ENCODE data around the gene FUT9. TPM values are rescaled to one million over a fixed set of nuclear protein-coding genes. Genes with fewer than 3 reads are reported as not detected.

The FUT9 gene
- total RNA-seq, 1 experiment from 2014 or later, result 3.5 TPM

DNA sequence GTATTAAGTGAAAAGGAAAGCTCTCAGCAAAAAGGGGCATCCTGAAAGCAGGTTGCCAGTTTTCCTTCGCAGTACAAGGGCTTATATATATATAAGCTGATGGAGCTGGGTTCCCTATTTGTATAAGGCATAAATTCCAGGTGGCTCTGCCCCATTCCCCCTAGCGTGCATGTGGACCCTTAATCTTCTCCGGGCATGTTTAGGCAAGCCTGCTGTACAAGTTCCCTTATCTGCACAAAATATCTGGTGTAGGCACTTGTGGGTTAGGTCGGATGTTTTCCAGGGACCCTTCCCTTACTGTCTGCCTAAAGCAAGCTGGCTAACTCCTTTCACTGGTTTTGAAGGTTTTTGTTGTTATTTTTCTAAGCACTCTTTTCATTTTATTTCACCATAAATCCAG lies 140.7 kb downstream of the FUT9 start:
- H3K4me3 Mint-ChIP-seq, result no peak overlapping the region
- H3K27ac Mint-ChIP-seq, result peak overlapping the region; percentile 37; the same call in 1 of the 2 replicates
- peaks cover 2% of the 10 kb centered on the region; the same call in 1 of the 2 replicates for H3K27me3 Mint-ChIP-seq (ENCODE audit: low read depth)
- ChIA-PET CTCF (no interaction called here), POLR2A (no interaction called here)
- ATAC-seq (no peak), DNase-seq (ENCODE audit: low spot score) (no peak)
- H3K36me3 Mint-ChIP-seq, result peaks cover 11% of the 10 kb centered on the region
- peaks cover 10% of the 10 kb centered on the region; the same call in 1 of the 2 replicates for H3K9me3 Mint-ChIP-seq
- TF ChIP-seq, protein P1, sequence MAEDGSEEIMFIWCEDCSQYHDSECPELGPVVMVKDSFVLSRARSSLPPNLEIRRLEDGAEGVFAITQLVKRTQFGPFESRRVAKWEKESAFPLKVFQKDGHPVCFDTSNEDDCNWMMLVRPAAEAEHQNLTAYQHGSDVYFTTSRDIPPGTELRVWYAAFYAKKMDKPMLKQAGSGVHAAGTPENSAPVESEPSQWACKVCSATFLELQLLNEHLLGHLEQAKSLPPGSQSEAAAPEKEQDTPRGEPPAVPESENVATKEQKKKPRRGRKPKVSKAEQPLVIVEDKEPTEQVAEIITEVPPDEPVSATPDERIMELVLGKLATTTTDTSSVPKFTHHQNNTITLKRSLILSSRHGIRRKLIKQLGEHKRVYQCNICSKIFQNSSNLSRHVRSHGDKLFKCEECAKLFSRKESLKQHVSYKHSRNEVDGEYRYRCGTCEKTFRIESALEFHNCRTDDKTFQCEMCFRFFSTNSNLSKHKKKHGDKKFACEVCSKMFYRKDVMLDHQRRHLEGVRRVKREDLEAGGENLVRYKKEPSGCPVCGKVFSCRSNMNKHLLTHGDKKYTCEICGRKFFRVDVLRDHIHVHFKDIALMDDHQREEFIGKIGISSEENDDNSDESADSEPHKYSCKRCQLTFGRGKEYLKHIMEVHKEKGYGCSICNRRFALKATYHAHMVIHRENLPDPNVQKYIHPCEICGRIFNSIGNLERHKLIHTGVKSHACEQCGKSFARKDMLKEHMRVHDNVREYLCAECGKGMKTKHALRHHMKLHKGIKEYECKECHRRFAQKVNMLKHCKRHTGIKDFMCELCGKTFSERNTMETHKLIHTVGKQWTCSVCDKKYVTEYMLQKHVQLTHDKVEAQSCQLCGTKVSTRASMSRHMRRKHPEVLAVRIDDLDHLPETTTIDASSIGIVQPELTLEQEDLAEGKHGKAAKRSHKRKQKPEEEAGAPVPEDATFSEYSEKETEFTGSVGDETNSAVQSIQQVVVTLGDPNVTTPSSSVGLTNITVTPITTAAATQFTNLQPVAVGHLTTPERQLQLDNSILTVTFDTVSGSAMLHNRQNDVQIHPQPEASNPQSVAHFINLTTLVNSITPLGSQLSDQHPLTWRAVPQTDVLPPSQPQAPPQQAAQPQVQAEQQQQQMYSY (CRISPR knock-in tag; IDR thresholded peaks at IDR 0.05), result no peak
- TF ChIP-seq ELF4 (CRISPR knock-in tag; IDR thresholded peaks at IDR 0.05; ENCODE audit: low read depth), result no peak
- no peak for TF ChIP-seq FOXP1 (CRISPR knock-in tag; IDR thresholded peaks at IDR 0.05; ENCODE audit: borderline replicate concordance)
- TF ChIP-seq TEAD4 (CRISPR knock-in tag; IDR thresholded peaks at IDR 0.05), result no peak
- TF ChIP-seq ZNF317 (CRISPR knock-in tag; IDR thresholded peaks at IDR 0.05; ENCODE audit: borderline replicate concordance, low read depth), result no peak
- TF ChIP-seq, protein P2, sequence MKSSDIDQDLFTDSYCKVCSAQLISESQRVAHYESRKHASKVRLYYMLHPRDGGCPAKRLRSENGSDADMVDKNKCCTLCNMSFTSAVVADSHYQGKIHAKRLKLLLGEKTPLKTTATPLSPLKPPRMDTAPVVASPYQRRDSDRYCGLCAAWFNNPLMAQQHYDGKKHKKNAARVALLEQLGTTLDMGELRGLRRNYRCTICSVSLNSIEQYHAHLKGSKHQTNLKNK (CRISPR knock-in tag; IDR thresholded peaks at IDR 0.05), result no peak
- no peak for TF ChIP-seq ZNF671 (CRISPR knock-in tag; IDR thresholded peaks at IDR 0.05)
- TF ChIP-seq ZNF263 (CRISPR knock-in tag; IDR thresholded peaks at IDR 0.05; ENCODE audit: low read depth), result no peak
- no peak for TF ChIP-seq ESRRA (CRISPR knock-in tag; IDR thresholded peaks at IDR 0.05; ENCODE audit: borderline replicate concordance)
- TF ChIP-seq, protein P3, sequence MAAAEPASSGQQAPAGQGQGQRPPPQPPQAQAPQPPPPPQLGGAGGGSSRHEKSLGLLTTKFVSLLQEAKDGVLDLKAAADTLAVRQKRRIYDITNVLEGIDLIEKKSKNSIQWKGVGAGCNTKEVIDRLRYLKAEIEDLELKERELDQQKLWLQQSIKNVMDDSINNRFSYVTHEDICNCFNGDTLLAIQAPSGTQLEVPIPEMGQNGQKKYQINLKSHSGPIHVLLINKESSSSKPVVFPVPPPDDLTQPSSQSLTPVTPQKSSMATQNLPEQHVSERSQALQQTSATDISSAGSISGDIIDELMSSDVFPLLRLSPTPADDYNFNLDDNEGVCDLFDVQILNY (CRISPR knock-in tag; IDR thresholded peaks at IDR 0.05), result no peak
- no peak for TF ChIP-seq TEAD1 (CRISPR knock-in tag; IDR thresholded peaks at IDR 0.05)
- TF ChIP-seq, protein P4, sequence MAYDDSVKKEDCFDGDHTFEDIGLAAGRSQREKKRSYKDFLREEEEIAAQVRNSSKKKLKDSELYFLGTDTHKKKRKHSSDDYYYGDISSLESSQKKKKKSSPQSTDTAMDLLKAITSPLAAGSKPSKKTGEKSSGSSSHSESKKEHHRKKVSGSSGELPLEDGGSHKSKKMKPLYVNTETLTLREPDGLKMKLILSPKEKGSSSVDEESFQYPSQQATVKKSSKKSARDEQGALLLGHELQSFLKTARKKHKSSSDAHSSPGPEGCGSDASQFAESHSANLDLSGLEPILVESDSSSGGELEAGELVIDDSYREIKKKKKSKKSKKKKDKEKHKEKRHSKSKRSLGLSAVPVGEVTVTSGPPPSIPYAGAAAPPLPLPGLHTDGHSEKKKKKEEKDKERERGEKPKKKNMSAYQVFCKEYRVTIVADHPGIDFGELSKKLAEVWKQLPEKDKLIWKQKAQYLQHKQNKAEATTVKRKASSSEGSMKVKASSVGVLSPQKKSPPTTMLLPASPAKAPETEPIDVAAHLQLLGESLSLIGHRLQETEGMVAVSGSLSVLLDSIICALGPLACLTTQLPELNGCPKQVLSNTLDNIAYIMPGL (CRISPR knock-in tag; IDR thresholded peaks at IDR 0.05), result no peak
- TF ChIP-seq ZNF423 (CRISPR knock-in tag; IDR thresholded peaks at IDR 0.05), result no peak
- no peak for TF ChIP-seq PRRX2 (CRISPR knock-in tag; IDR thresholded peaks at IDR 0.05)
- no peak for TF ChIP-seq ATF1 (CRISPR knock-in tag; IDR thresholded peaks at IDR 0.05)
- TF ChIP-seq CREM (CRISPR knock-in tag; IDR thresholded peaks at IDR 0.05), result no peak
- TF ChIP-seq, protein P5, sequence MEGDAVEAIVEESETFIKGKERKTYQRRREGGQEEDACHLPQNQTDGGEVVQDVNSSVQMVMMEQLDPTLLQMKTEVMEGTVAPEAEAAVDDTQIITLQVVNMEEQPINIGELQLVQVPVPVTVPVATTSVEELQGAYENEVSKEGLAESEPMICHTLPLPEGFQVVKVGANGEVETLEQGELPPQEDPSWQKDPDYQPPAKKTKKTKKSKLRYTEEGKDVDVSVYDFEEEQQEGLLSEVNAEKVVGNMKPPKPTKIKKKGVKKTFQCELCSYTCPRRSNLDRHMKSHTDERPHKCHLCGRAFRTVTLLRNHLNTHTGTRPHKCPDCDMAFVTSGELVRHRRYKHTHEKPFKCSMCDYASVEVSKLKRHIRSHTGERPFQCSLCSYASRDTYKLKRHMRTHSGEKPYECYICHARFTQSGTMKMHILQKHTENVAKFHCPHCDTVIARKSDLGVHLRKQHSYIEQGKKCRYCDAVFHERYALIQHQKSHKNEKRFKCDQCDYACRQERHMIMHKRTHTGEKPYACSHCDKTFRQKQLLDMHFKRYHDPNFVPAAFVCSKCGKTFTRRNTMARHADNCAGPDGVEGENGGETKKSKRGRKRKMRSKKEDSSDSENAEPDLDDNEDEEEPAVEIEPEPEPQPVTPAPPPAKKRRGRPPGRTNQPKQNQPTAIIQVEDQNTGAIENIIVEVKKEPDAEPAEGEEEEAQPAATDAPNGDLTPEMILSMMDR (IDR thresholded peaks at IDR 0.05), result no peak
- TF ChIP-seq OVOL2 (CRISPR knock-in tag; IDR thresholded peaks at IDR 0.05; ENCODE audit: borderline replicate concordance), result no peak
- no peak for TF ChIP-seq FOXK1 (CRISPR knock-in tag; IDR thresholded peaks at IDR 0.05)
- H3K4me1 Mint-ChIP-seq, result peaks cover 52% of the 10 kb centered on the region
